HepG2 (cell line): Measurements from ENCODE around the gene PKP3. TPM values are rescaled to one million over a fixed set of nuclear protein-coding genes. Genes with fewer than 3 reads are reported as not detected.

Experiments
- GATAD1 ChIP-seq: IDR thresholded peaks from 2 replicates; pipeline ENCODE4 v1.6.1; 2016; ENCODE audit warnings: missing genetic modification reagents, missing compliant biosample characterization
- HNRNPLL ChIP-seq: fragments of 200-400 bp; formaldehyde crosslinking; IDR thresholded peaks from 2 replicates; pipeline ENCODE4 v1.6.1; 2017; ENCODE audit warnings: mild to moderate bottlenecking, low read depth, low read length; ENCODE audit not compliant: poor library complexity, severe bottlenecking
- KAT8 ChIP-seq: IDR thresholded peaks from 2 replicates; pipeline ENCODE4 v1.6.1; 2016; ENCODE audit warnings: missing genetic modification reagents, missing compliant biosample characterization
- MAF1 ChIP-seq: sonication (generic); formaldehyde crosslinking; IDR thresholded peaks from 2 replicates; pipeline ENCODE4 v1.5.0; 2020; ENCODE audit warnings: missing genetic modification reagents, borderline replicate concordance
- NCOR1 ChIP-seq: fragments of 200-600 bp; sonication (generic); IDR thresholded peaks from 2 replicates; pipeline ENCODE4 v1.7.0; 2017; ENCODE audit warnings: antibody characterized with exemption, low read length, borderline replicate concordance
- POLR2A ChIP-seq, 2 experiments: IDR thresholded peaks; 2 replicates each; pipeline ENCODE4 v1.6.1; 2011; ENCODE audit warnings: low read depth in 2 of 2, low read length in 2 of 2, mild to moderate bottlenecking in 1 of 2, moderate library complexity in 1 of 2; ENCODE audit not compliant: insufficient read depth in 1 of 2
- POLR2G ChIP-seq: fragments of 200-400 bp; formaldehyde crosslinking; IDR thresholded peaks from 2 replicates; pipeline ENCODE4 v1.6.1; 2018; ENCODE audit warnings: mild to moderate bottlenecking, low read depth, low read length, moderate library complexity
- REXO4 ChIP-seq: sonication (generic); formaldehyde crosslinking; IDR thresholded peaks from 2 replicates; pipeline ENCODE4 v1.8.0; 2022; ENCODE audit warnings: missing genetic modification reagents, mild to moderate bottlenecking, borderline replicate concordance
- SAP130 ChIP-seq: IDR thresholded peaks from 2 replicates; pipeline ENCODE4 v1.6.1; 2016; ENCODE audit warnings: low read depth
- ZNF292 ChIP-seq: sonication (generic); formaldehyde crosslinking; IDR thresholded peaks from 2 replicates; pipeline ENCODE4 v1.8.1; 2022; ENCODE audit warnings: mild to moderate bottlenecking, low read depth, missing genetic modification reagents, borderline replicate concordance
- polyA plus RNA-seq, 8 experiments: library from polyadenylated mRNA; depleted of rRNA in 3 of 8; stranded (reverse) in 7 of 8; unstranded in 1 of 8; fragments of >200 nt; fragmentation: Illumina TruSeq in 4 of 8; extraction: Trizol in 4 of 8; gene quantifications; 2 replicates each; pipeline versions ENCODE4 v1.2.1 to v1.2.3, GENCODE V29; 2011 to 2016; ENCODE audit warnings: low read depth in 4 of 8, missing spikeins in 1 of 8, mixed read lengths in 1 of 8; ENCODE audit not compliant: insufficient read depth in 1 of 8
- total RNA-seq, 5 experiments: library from RNA; depleted of rRNA; stranded (reverse); fragments of >200 nt; fragmentation: Illumina TruSeq; extraction: Trizol; gene quantifications; 2 replicates each; pipeline ENCODE4 v1.2.3, GENCODE V29; 2016; ENCODE audit warnings: low read depth in 1 of 5
- TF ChIP-seq, protein P1 (sequence below): sonication (generic); formaldehyde crosslinking; conservative IDR thresholded peaks from 2 replicates; pipeline ENCODE4 v1.4.0; 2020; ENCODE audit warnings: missing genetic modification reagents
- TF ChIP-seq, protein P2 (sequence below): fragments of 450-650 bp; IDR thresholded peaks from 2 replicates; pipeline ENCODE4 v1.6.1; 2017
- TF ChIP-seq, protein P3 (sequence below): sonication (generic); formaldehyde crosslinking; IDR thresholded peaks from 2 replicates; pipeline ENCODE4 v1.4.0; 2020; ENCODE audit warnings: mild to moderate bottlenecking, missing genetic modification reagents
- TF ChIP-seq, protein P4 (sequence below): sonication (generic); formaldehyde crosslinking; IDR thresholded peaks from 2 replicates; pipeline ENCODE4 v1.8.0; 2022; ENCODE audit warnings: missing genetic modification reagents, mild to moderate bottlenecking, moderate library complexity, borderline replicate concordance
- TF ChIP-seq, protein P5 (sequence below): sonication (generic); formaldehyde crosslinking; IDR thresholded peaks from 2 replicates; pipeline ENCODE4 v1.5.0; 2020; ENCODE audit warnings: mild to moderate bottlenecking, missing genetic modification reagents, borderline replicate concordance
- TF ChIP-seq, protein P6 (sequence below): IDR thresholded peaks from 2 replicates; pipeline ENCODE4 v1.6.1; 2018; ENCODE audit warnings: missing genetic modification reagents, mild to moderate bottlenecking, missing compliant biosample characterization
- TF ChIP-seq, protein P7 (sequence below): sonication (generic); formaldehyde crosslinking; IDR thresholded peaks from 2 replicates; pipeline ENCODE4 v1.4.0; 2020; ENCODE audit warnings: mild to moderate bottlenecking, low read depth, missing genetic modification reagents

PKP3 gene
- total and polyA plus RNA-seq, 2 of the 13 experiments (the other 11 are each of a cell fraction or from before 2014, with no cell fraction given) = 18.0 to 28.7 TPM

DNA sequence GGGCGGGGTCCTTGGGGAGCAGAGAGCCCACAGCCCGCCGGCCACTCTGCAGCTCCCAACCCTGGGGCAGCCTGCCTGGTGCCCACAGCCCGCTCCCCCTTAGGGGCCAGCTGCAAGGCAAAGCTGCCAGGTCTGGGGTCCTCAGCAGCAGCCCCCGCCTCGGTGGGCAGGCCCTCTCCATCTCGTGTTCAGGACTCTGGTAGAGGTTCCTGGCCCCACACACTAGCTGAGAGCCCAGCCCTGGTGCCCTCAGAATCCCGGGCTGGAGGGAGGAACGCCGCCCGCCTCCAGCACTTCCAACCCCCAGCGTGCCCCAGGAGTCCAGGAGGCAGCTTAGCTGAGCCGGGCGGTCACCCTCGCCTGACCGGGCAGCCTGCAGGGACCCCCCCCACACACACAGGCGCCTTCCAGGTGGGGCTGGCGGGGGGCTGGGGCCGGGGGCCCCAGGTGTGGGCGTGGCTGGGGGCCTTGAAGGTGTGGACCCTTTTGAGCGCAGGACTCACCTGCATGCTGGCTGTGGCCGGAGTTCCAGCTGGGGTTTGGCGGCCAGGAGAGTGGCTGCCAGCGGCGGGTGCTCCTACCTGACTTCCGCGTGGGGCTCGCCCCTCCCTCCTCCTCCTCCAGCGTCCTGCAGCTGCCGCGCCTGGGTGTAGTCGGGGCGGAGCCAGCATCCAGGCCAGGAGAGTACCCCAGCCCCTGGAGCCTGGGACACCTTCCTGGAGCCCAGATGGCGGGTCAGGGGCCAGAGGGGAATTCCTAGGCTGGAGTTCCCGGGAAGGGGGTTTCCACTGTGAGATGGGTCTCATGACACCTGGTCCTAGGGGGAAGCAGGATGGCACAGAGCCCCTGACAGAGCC lies 47.6 kb downstream of the PKP3 start, which contains the start of gene ANO9 (continued):
- TF ChIP-seq ZNF292 (CRISPR knock-in tag) = 0 out of 2 replicates have a peak, but pooled peaks have one; percentile 28
- peak; percentile 24 for TF ChIP-seq HNRNPLL
- TF ChIP-seq GATAD1 (CRISPR knock-in tag) = no peak
- TF ChIP-seq, protein P1, sequence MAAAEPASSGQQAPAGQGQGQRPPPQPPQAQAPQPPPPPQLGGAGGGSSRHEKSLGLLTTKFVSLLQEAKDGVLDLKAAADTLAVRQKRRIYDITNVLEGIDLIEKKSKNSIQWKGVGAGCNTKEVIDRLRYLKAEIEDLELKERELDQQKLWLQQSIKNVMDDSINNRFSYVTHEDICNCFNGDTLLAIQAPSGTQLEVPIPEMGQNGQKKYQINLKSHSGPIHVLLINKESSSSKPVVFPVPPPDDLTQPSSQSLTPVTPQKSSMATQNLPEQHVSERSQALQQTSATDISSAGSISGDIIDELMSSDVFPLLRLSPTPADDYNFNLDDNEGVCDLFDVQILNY (CRISPR knock-in tag) = no peak
- TF ChIP-seq, protein P2, sequence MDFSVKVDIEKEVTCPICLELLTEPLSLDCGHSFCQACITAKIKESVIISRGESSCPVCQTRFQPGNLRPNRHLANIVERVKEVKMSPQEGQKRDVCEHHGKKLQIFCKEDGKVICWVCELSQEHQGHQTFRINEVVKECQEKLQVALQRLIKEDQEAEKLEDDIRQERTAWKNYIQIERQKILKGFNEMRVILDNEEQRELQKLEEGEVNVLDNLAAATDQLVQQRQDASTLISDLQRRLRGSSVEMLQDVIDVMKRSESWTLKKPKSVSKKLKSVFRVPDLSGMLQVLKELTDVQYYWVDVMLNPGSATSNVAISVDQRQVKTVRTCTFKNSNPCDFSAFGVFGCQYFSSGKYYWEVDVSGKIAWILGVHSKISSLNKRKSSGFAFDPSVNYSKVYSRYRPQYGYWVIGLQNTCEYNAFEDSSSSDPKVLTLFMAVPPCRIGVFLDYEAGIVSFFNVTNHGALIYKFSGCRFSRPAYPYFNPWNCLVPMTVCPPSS = no peak
- no peak for TF ChIP-seq REXO4 (CRISPR knock-in tag)
- TF ChIP-seq, protein P3, sequence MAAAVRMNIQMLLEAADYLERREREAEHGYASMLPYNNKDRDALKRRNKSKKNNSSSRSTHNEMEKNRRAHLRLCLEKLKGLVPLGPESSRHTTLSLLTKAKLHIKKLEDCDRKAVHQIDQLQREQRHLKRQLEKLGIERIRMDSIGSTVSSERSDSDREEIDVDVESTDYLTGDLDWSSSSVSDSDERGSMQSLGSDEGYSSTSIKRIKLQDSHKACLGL (CRISPR knock-in tag) = peak; percentile 23; the same call in 1 of the 2 replicates
- peak; percentile 56; the same call in 1 of the 2 replicates for TF ChIP-seq POLR2G
- TF ChIP-seq, protein P4, sequence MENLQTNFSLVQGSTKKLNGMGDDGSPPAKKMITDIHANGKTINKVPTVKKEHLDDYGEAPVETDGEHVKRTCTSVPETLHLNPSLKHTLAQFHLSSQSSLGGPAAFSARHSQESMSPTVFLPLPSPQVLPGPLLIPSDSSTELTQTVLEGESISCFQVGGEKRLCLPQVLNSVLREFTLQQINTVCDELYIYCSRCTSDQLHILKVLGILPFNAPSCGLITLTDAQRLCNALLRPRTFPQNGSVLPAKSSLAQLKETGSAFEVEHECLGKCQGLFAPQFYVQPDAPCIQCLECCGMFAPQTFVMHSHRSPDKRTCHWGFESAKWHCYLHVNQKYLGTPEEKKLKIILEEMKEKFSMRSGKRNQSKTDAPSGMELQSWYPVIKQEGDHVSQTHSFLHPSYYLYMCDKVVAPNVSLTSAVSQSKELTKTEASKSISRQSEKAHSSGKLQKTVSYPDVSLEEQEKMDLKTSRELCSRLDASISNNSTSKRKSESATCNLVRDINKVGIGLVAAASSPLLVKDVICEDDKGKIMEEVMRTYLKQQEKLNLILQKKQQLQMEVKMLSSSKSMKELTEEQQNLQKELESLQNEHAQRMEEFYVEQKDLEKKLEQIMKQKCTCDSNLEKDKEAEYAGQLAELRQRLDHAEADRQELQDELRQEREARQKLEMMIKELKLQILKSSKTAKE = no peak
- TF ChIP-seq NCOR1 = no peak
- TF ChIP-seq KAT8 = no peak
- TF ChIP-seq MAF1 (CRISPR knock-in tag) = no peak
- peak; percentile 58; the same call in 1 of the 2 replicates for TF ChIP-seq SAP130 (CRISPR knock-in tag)
- TF ChIP-seq, protein P5, sequence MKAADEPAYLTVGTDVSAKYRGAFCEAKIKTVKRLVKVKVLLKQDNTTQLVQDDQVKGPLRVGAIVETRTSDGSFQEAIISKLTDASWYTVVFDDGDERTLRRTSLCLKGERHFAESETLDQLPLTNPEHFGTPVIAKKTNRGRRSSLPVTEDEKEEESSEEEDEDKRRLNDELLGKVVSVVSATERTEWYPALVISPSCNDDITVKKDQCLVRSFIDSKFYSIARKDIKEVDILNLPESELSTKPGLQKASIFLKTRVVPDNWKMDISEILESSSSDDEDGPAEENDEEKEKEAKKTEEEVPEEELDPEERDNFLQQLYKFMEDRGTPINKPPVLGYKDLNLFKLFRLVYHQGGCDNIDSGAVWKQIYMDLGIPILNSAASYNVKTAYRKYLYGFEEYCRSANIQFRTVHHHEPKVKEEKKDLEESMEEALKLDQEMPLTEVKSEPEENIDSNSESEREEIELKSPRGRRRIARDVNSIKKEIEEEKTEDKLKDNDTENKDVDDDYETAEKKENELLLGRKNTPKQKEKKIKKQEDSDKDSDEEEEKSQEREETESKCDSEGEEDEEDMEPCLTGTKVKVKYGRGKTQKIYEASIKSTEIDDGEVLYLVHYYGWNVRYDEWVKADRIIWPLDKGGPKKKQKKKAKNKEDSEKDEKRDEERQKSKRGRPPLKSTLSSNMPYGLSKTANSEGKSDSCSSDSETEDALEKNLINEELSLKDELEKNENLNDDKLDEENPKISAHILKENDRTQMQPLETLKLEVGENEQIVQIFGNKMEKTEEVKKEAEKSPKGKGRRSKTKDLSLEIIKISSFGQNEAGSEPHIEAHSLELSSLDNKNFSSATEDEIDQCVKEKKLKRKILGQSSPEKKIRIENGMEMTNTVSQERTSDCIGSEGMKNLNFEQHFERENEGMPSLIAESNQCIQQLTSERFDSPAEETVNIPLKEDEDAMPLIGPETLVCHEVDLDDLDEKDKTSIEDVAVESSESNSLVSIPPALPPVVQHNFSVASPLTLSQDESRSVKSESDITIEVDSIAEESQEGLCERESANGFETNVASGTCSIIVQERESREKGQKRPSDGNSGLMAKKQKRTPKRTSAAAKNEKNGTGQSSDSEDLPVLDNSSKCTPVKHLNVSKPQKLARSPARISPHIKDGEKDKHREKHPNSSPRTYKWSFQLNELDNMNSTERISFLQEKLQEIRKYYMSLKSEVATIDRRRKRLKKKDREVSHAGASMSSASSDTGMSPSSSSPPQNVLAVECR (CRISPR knock-in tag) = peak; percentile 13; the same call in 1 of the 2 replicates
- no peak for TF ChIP-seq POLR2A (IDR thresholded peaks at IDR 0.05; ENCODE audit: insufficient read depth in 1 of 2, low read depth in 2 of 2, low read length in 2 of 2)
- TF ChIP-seq, protein P6, sequence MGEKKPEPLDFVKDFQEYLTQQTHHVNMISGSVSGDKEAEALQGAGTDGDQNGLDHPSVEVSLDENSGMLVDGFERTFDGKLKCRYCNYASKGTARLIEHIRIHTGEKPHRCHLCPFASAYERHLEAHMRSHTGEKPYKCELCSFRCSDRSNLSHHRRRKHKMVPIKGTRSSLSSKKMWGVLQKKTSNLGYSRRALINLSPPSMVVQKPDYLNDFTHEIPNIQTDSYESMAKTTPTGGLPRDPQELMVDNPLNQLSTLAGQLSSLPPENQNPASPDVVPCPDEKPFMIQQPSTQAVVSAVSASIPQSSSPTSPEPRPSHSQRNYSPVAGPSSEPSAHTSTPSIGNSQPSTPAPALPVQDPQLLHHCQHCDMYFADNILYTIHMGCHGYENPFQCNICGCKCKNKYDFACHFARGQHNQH (CRISPR knock-in tag) = peak; percentile 19; the same call in 1 of the 2 replicates
- TF ChIP-seq, protein P7, sequence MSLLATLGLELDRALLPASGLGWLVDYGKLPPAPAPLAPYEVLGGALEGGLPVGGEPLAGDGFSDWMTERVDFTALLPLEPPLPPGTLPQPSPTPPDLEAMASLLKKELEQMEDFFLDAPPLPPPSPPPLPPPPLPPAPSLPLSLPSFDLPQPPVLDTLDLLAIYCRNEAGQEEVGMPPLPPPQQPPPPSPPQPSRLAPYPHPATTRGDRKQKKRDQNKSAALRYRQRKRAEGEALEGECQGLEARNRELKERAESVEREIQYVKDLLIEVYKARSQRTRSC (CRISPR knock-in tag) = no peak
